Right ventricle myocardium superior (tissue), 1 donor: Measurements from ENCODE around the gene WNK1. TPM values are rescaled to one million over a fixed set of nuclear protein-coding genes. Genes with fewer than 3 reads are reported as not detected.
"Not testable (repeated sequence)": the region's sequence is repeated elsewhere in the genome, so short reads cannot be mapped to it uniquely, and the experiment has no call there.

ENCODE experiments used
- ATAC-seq: fragments of 200-7000 bp; cut with Tn5 transposase; one replicate; pipeline ENCODE4 v1.9.1; 2020; ENCODE audit warnings: mild to moderate bottlenecking; ENCODE audit not compliant: poor library complexity
- DNase-seq: peaks from one replicate; pipeline ENCODE4 v3.0.0-alpha.2; 2020
- intact Hi-C: fragments of 100-400 bp; cut with DNase I; formaldehyde crosslinking; loops from one replicate; pipeline ENCODE4 v1.11.2; 2022
- long read RNA-seq: library from polyadenylated mRNA; unstranded; transcript quantifications from one replicate; pipeline ENCODE4 v2.0.0, GENCODE V29; 2021
- total RNA-seq: library from RNA; stranded (reverse); fragmentation: NEBNext Ultra II Directional; extraction: Animal tissue kit (Norgen Biotek cat#: 25700); gene quantifications from one replicate; pipeline ENCODE4 v1.2.1, GENCODE V29; 2021
- donor health status: DM: no; HTN: yes; CAD: no; lungs with severe emphysema.

WNK1 gene
- 294 TPM for total RNA-seq
- long read RNA-seq, partial matches to known transcripts, result 17 of 50 reads
- long read RNA-seq, other reads (novel, unspliced or antisense), result 29 of 50 reads

DNA sequence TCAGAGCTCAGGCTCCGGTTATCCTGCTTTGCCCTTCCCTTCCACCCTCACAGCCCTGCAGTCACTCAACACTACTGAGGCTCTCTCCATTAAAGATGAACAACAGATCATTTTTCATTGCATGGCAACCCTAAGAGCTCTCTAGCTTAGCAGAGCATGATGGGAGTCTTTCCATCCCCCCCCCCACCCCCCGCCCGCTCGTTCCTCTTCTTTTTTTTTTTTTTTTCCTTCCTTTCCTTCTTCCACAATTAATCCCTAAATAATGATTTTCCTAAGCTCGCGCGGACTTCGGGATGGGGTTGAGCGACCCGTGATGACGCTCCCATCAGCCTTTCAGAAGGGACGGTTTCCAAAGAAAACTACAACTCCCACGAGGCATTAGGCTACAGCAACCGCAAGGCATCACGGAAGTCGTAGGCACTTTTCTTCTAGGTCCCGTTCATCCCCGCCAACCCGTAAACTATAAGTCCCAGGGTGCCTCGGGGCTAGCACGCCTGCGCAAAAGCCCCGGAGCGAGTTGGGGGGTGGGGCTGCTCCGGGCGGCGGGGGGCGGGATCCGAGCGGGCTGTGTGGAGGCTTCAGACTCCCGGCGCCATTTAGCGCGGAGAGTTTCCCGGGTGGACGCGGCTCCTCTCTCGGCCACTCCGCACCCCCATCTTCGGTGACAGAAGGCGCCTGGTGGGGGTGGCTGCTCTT is at the start of gene WNK1:
WNK1 (plus strand) TSS at position 581 of the 696 bp plus-strand sequence. CDS start 987 bp downstream, outside the sequence.
- ATAC-seq (peak; percentile 88), DNase-seq (peak; percentile 97)
- intact Hi-C loops, result loop anchor here (5.0 to 10.0 kb wide), 4 partner anchors 63 to 180 kb away; no protein-coding TSS in a partner anchor

- DNase-seq (no peak), ATAC-seq (peak; percentile 61)
- intact Hi-C loops, result no loop called here
Observed at GRCh38 chr12:704516-705242, 47.7 kb upstream of the WNK1 start.

DNA sequence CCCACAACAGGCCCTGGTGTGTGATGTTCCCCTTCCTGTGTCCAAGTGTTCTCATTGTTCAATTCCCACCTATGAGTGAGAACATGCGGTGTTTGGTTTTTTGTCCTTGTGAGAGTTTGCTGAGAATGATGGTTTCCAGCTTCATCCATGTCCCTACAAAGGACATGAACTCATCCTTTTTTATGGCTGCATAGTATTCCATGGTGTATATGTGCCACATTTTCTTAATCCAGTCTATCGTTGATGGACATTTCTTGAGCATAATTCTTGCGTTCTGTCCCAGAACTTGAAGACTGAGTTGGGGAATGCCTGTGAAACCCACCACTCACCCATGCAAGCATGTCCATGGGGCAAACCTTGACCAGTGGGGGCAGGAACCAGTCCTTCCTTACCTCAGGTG is 44.3 kb upstream of the WNK1 start:
- intact Hi-C loops, ATAC-seq: not testable (repeated sequence)

GRCh38 chr12:709455-710020 is 42.8 kb upstream of the WNK1 start:
- intact Hi-C loops, result loop anchor here (10.0 kb wide), 1 partner anchor 135 kb away; no protein-coding TSS in a partner anchor
- DNase-seq (no peak), ATAC-seq (no peak)

More for the DNA sequence above, 44.3 kb upstream of the WNK1 start:
- not testable (repeated sequence) for DNase-seq

- intact Hi-C loops, result loop anchor here (10.0 kb wide), 1 partner anchor 138 kb away; no protein-coding TSS in a partner anchor
- ATAC-seq (no peak), DNase-seq (no peak)
Observed at GRCh38 chr12:712172-712863, 40.1 kb upstream of the WNK1 start.

- DNase-seq (no peak), ATAC-seq (peak; percentile 47)
- intact Hi-C loops, result loop anchor here (10.0 kb wide), 1 partner anchor 139 kb away; no protein-coding TSS in a partner anchor
Observed at GRCh38 chr12:713281-713875, 39.0 kb upstream of the WNK1 start.

GRCh38 chr12:716506-716905 is 35.9 kb upstream of the WNK1 start:
- peak; percentile 64 for ATAC-seq
- DNase-seq, result peak; percentile 46
- intact Hi-C loops, result loop anchor here (5.0 to 10.0 kb wide), 2 partner anchors 124 to 142 kb away; no protein-coding TSS in a partner anchor

GRCh38 chr12:718756-719102 is 33.6 kb upstream of the WNK1 start:
- ATAC-seq (no peak), DNase-seq (no peak)
- intact Hi-C loops, result loop anchor here (5.0 to 10.0 kb wide), 2 partner anchors 126 to 144 kb away; no protein-coding TSS in a partner anchor

DNA sequence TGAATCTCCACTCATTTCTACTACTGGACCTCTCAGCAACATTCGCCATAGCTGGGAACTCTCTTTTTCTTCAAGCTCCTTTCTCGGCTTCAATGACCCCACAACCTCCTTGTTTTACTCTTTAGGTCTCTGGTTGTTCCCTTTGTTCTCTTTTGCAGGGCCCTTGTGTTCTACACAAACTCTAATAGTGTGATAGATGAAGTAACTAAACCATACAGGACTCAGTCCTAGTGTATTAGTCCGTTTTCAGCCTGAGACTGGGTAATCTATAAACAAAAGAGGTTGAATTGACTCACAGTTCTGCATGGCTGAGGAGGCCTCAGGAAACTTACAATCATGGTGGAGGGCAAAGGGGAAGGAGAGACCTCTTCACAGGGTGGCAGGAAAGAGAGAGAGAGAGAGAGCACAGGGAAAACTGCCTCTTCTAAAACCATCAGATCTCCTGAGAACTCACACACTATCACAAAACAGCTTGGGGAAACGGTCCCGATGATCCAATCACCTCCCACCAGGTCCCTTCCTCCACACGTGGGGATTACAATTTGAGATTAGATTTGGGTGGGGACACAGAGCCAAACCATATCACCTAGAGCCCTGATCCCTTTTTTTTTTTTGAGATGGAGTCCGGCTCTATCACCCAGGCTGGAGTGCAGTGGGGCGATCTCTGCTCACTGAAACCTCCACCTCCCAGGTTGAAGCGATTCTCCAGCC is 32.0 kb upstream of the WNK1 start:
- DNase-seq (no peak), ATAC-seq (no peak)
- intact Hi-C loops, result no loop called here

GRCh38 chr12:724194-724855 is 28.1 kb upstream of the WNK1 start:
- intact Hi-C loops, result no loop called here
- DNase-seq, result no peak
- peak; percentile 30 for ATAC-seq

DNA sequence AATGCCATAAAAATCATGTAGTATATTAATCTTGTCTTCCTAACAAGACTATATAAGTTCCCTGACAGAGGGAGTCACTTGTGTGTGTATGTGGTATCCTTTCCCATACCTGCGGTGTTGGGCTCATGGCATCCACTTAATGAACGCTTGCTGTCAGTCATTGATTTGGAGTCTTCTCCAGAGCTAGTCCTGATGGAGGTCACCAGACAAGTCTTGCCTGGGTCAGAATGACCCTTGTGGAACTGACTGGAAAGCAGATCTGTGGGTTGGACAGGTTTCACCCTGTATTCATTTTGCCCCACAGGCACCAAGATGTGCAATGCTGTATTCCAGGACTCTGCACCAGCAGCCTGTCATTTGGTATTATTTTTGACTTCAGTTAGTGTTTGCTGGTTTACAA is 27.3 kb upstream of the WNK1 start:
- intact Hi-C loops, result no loop called here
- DNase-seq (no peak), ATAC-seq (no peak)

DNA sequence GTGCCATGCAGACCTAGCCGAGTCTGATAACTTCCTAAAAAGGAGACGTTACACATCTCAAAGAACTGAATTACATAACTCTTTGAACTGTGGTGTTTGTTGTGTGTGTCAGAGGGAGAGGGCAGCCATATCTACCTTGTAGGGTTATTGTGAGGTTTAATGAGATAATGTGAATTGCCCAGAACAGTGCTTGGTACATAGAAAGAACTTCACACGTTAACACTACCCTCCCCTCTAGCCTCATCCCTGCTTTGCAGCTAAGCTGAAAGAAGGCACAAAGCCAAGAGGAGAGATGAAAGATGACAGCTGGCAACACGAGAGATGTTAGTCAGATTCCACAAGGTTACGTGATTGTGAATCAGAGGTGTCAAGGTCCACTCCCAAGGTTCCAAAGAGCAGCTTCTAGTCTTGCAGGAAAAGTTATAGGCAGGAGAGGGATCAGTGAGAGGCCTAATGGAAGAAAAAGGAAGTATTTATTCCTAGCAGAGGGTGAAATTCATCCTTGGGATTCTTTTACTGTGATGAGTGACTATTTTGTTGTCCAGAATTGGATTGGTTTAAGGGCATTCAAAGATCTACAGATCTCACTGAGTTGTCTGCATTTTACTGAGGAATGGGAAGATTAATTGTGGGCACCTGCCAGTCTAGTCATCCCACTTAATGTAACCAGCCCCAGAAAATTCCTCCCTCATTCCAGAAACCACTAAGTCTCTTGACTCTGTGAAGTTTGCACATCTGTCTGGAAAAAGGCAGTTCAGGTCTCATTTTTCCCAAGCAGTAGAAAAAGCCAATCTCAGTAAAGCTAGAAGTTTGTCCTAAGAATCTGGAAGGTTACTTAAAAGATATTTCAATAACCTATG is 25.9 kb upstream of the WNK1 start:
- DNase-seq (no peak), ATAC-seq (peak; percentile 59)
- intact Hi-C loops, result no loop called here

DNA sequence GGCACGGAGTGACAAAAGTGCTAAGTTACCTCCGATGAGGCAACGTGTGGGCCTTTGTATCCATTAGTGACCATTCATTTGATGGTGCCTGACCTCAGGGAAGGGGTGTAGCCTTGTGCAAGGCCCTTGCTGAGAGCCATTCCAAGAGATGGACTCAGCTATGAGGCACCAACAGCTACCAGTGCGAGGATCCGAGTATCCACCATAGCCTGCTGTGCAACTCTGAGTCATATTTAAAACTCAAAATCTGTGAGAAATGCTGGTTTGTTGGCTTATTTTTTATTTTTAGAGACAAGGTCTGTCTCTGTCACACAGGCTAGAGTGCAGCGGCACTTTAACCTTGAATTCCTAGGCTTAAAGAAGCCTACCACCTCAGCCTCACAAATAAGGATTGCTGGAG is 25.1 kb upstream of the WNK1 start:
- intact Hi-C loops, result no loop called here
- no peak for DNase-seq
- ATAC-seq, result no peak

GRCh38 chr12:728781-729180 is 23.6 kb upstream of the WNK1 start:
- DNase-seq (no peak), ATAC-seq (no peak)
- intact Hi-C loops, result no loop called here

DNA sequence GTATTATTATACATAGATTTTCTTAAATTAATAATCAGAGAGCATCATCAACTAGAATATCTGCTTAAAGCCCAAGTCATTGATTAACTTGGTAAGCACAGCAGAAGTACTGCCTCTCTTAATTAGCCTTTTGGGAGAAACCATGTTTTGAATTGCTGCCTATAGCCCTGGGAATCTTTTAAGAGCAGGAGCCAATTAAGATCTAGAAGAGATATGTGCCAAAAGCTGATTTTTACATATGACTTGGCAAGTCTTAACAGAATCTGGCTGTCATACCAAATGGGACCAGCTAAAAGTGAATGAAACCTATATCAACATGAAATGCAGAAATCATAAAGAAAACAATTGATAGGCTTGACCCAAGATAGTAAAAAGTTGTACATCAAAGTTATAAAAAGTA is 23.2 kb upstream of the WNK1 start:
- intact Hi-C loops, result no loop called here
- no peak for ATAC-seq
- DNase-seq, result no peak

GRCh38 chr12:730550-730949 is 21.8 kb upstream of the WNK1 start:
- DNase-seq (no peak), ATAC-seq (no peak)
- intact Hi-C loops, result no loop called here
